Peyer's patch (tissue), 4 donors: ENCODE measurements around the gene TFF1. TPM values are rescaled to one million over a fixed set of nuclear protein-coding genes. Genes with fewer than 3 reads are reported as not detected.

Source experiments
- DNase-seq, 3 donors: peaks; one replicate each; pipeline ENCODE4 v3.0.0-alpha.2; 2017 to 2019
- H3K27ac ChIP-seq, 4 donors: fragments of 200-600 bp; sonication (generic); one replicate each; pipeline ENCODE4 v1.5.1; 2016 to 2019
- H3K27me3 ChIP-seq, 2 donors: fragments of 200-600 bp; sonication (generic); one replicate each; pipeline ENCODE4 v1.5.1; 2019
- H3K36me3 ChIP-seq, 3 donors: fragments of 200-600 bp; sonication (generic); one replicate each; pipeline ENCODE4 v1.5.1; 2016 to 2019
- H3K4me1 ChIP-seq, 4 donors: fragments of 200-600 bp; sonication (generic); one replicate each; pipeline ENCODE4 v1.5.1; 2016 to 2019
- H3K4me3 ChIP-seq, 4 donors: fragments of 200-600 bp; sonication (generic); 1 replicate in 3 of 4; 2 replicates in 1 of 4; pipeline ENCODE4 v1.5.1; 2016 to 2019; ENCODE audit warnings: mild to moderate bottlenecking in 1 of 4
- H3K9me3 ChIP-seq, 4 donors: fragments of 200-600 bp; sonication (generic); one replicate each; pipeline ENCODE4 v1.5.1; 2016 to 2019; ENCODE audit warnings: mild to moderate bottlenecking in 1 of 4
- CTCF ChIP-seq, 6 experiments: fragments of 450-650 bp in 4 of 6; fragments of 200-600 bp in 2 of 6; sonication (generic) in 1 of 6; IDR thresholded peaks; one replicate each; pipeline ENCODE4 v1.5.1; 2017 to 2019; ENCODE audit warnings: antibody characterized with exemption in 6 of 6, mild to moderate bottlenecking in 3 of 6, moderate library complexity in 1 of 6
- POLR2A ChIP-seq, 2 donors: fragments of 450-650 bp; IDR thresholded peaks; one replicate each; pipeline ENCODE4 v1.5.1; 2017; ENCODE audit warnings: antibody characterized with exemption in 2 of 2, mild to moderate bottlenecking in 2 of 2, moderate library complexity in 2 of 2
- total RNA-seq, 4 donors: library from RNA; depleted of rRNA; stranded (reverse); fragments of >200 nt; gene quantifications; one replicate each; pipeline ENCODE4 v1.1.0, GENCODE V29; 2016

TFF1 gene
- total RNA-seq, 4 donors from 2014 or later, result 32.4 to 136 (median 103) TPM; not detected in 1

- Histone ChIP-seq H3K4me3 (no peak overlapping the region), H3K4me1 (peaks cover 0 to 13% (median 2%) of the 10 kb centered on the region in 4 donors), H3K27ac (peak overlapping the region in 3 of 4 donors; percentile 9 to 82 (median 64)), H3K36me3 (no peaks in the 10 kb centered on the region), H3K27me3 (no peaks in the 10 kb centered on the region), H3K9me3 (peaks cover 0 to 5% (median 0%) of the 10 kb centered on the region in 4 donors)
- DNase-seq, result no peak
- TF ChIP-seq CTCF (IDR thresholded peaks at IDR 0.05), result no peak
- no peak for TF ChIP-seq POLR2A (IDR thresholded peaks at IDR 0.05)
Measured at GRCh38 chr21:42331660-42332059, 34.7 kb downstream of the TFF1 start.

GRCh38 chr21:42330380-42331371 lies 35.7 kb downstream of the TFF1 start:
- DNase-seq, result no peak
- peaks cover 0 to 5% (median 0%) of the 10 kb centered on the region in 4 donors for H3K9me3 ChIP-seq
- peak overlapping the region in 2 of 4 donors; percentile 64 to 82 for H3K27ac ChIP-seq

GRCh38 chr21:42324896-42325295 lies 41.4 kb downstream of the TFF1 start:
- no peaks in the 10 kb centered on the region for H3K27me3 ChIP-seq
- TF ChIP-seq POLR2A (IDR thresholded peaks at IDR 0.05), result no peak
- H3K9me3 ChIP-seq, result no peaks in the 10 kb centered on the region
- no peak overlapping the region for H3K4me3 ChIP-seq
- H3K4me1 ChIP-seq, result peaks cover 0 to under 1% (median 0%) of the 10 kb centered on the region in 4 donors
- H3K36me3 ChIP-seq, result no peaks in the 10 kb centered on the region
- H3K27ac ChIP-seq, result no peak overlapping the region
- no peak for DNase-seq

More at GRCh38 chr21:42330380-42331371, 35.7 kb downstream of the TFF1 start:
- Histone ChIP-seq H3K4me3 (no peak overlapping the region), H3K27me3 (no peaks in the 10 kb centered on the region), H3K36me3 (no peaks in the 10 kb centered on the region), H3K4me1 (peaks cover 0 to 13% (median 0%) of the 10 kb centered on the region in 4 donors)
- TF ChIP-seq POLR2A (IDR thresholded peaks at IDR 0.05), result no peak
- peak in 2 of 6 experiments; percentile 12 to 17 for TF ChIP-seq CTCF (IDR thresholded peaks at IDR 0.05)

- Histone ChIP-seq H3K9me3 (no peaks in the 10 kb centered on the region), H3K27me3 (no peaks in the 10 kb centered on the region), H3K4me1 (peaks cover 0 to 8% (median 0%) of the 10 kb centered on the region in 4 donors), H3K36me3 (no peaks in the 10 kb centered on the region), H3K27ac (no peak overlapping the region), H3K4me3 (no peak overlapping the region)
- TF ChIP-seq CTCF (IDR thresholded peaks at IDR 0.05), result no peak
- TF ChIP-seq POLR2A (IDR thresholded peaks at IDR 0.05), result no peak
- no peak for DNase-seq
Measured at GRCh38 chr21:42321845-42322244, 44.5 kb downstream of the TFF1 start.

GRCh38 chr21:42321231-42321630 lies 45.1 kb downstream of the TFF1 start:
- Histone ChIP-seq H3K27me3 (no peaks in the 10 kb centered on the region), H3K4me1 (peaks cover 0 to 8% (median 0%) of the 10 kb centered on the region in 4 donors), H3K36me3 (no peaks in the 10 kb centered on the region), H3K4me3 (no peak overlapping the region), H3K9me3 (no peaks in the 10 kb centered on the region), H3K27ac (no peak overlapping the region)
- no peak for TF ChIP-seq POLR2A (IDR thresholded peaks at IDR 0.05)
- TF ChIP-seq CTCF (IDR thresholded peaks at IDR 0.05), result no peak
- no peak for DNase-seq

GRCh38 chr21:42320791-42321190 lies 45.5 kb downstream of the TFF1 start:
- Histone ChIP-seq H3K4me1 (peaks cover 0 to 8% (median 0%) of the 10 kb centered on the region in 4 donors), H3K27me3 (no peaks in the 10 kb centered on the region), H3K4me3 (no peak overlapping the region), H3K27ac (no peak overlapping the region), H3K36me3 (no peaks in the 10 kb centered on the region), H3K9me3 (no peaks in the 10 kb centered on the region)
- TF ChIP-seq POLR2A (IDR thresholded peaks at IDR 0.05) (no peak), CTCF (IDR thresholded peaks at IDR 0.05) (no peak)
- no peak for DNase-seq
